Mammary epithelial cell (primary cell): ENCODE measurements around the gene PRRG3.

Experiments used
- CTCF ChIP-seq, 2 donors: IDR thresholded peaks in 1 of 2; conservative IDR thresholded peaks in 1 of 2; 2 replicates each; pipeline ENCODE4 v1.5.1; 2011 to 2012; ENCODE audit warnings: inconsistent platforms in 2 of 2, low read length in 2 of 2, mild to moderate bottlenecking in 2 of 2, control low read depth in 1 of 2, low read depth in 1 of 2; ENCODE audit not compliant: insufficient read depth in 1 of 2; ENCODE audit errors: extremely low read depth in 1 of 2
- EZH2 ChIP-seq: IDR thresholded peaks from 2 replicates; pipeline ENCODE4 v1.6.1; 2012; ENCODE audit warnings: low read length, inconsistent platforms, borderline replicate concordance

- TF ChIP-seq CTCF (conservative IDR thresholded peaks at IDR 0.05 in 1 of 2, IDR thresholded peaks at IDR 0.05 in 1 of 2; ENCODE audit: extremely low read depth in 1 of 2, insufficient read depth in 1 of 2, low read depth in 1 of 2, low read length in 2 of 2), result no peak
- no peak for TF ChIP-seq EZH2
Observed at GRCh38 chrX:151735219-151735618, 40.0 kb downstream of the PRRG3 start.
